HG02973 (cell line): ENCODE results near the gene WFDC1.

Experiments
- ATAC-seq: cut with Tn5 transposase; IDR thresholded peaks from one replicate; pipeline ENCODE4 v1.9.1; 2021; ENCODE audit warnings: moderate library complexity; ENCODE audit not compliant: unreplicated experiment

The WFDC1 gene, protein sequence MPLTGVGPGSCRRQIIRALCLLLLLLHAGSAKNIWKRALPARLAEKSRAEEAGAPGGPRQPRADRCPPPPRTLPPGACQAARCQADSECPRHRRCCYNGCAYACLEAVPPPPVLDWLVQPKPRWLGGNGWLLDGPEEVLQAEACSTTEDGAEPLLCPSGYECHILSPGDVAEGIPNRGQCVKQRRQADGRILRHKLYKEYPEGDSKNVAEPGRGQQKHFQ

DNA sequence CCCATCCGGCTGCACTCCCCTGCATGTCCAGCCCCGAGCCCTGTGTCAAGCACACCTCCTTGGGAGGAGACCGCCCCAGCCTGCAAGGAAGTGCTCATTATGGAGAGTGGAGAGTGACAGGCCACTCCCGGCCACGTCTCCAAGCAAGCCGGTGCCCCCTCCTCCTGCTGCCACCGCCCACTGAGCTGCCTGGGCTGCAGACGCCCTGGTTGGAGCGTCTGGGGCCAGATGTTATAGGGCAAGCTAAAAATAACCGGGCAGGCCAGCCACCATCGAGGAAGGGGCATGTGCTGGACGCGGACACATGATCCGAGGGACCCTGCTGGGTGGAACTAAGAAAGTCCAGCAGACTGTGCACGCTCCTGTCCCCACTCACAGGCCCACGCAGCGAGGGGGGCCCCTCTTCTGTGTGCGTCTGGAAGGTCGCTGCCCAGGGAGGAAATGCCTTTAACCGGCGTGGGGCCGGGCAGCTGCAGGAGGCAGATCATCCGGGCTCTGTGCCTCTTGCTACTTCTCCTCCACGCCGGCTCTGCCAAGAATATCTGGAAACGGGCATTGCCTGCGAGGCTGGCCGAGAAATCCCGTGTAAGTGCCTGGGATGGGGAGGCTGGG lies at the start of gene WFDC1:
Gene WFDC1, plus strand, starts transcription at position 348 of the 612 bp plus-strand sequence. Its CDS starts 94 bp downstream, at position 442.
- no peak for ATAC-seq

DNA sequence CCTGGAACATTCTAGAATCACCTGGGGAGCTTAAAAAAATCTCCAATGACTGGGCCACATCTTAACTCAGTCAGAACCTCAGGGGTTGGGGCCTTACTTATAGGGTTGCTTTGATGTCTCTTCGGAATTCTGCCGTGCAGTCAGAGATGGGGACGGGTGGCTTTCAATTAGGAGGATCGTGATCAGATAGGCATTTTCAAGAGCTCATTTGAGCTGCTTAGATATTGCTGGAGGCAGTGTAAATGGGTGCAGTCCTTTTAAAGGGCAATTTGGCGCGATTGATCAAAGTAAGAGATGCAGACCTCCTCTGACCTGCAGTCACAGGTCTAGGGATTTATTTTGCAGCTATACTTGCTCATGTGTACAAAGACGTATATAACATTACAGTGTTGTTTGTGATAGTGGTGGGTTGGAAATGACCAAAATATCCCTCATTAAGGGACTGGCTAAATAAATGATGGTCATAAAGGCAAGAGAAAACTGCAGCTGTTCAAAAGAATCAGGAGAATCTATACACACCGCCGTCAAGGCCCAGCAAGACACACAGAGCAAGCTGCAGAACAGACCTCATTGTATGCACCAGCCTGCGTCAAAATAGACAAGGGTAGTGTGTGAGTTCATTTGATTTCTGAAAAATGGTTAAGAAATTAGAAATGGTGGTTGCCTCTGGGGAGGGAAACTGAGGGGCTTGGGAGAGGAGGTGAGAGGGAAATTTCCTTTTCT lies 48.6 kb upstream of the WFDC1 start:
- no peak for ATAC-seq

DNA sequence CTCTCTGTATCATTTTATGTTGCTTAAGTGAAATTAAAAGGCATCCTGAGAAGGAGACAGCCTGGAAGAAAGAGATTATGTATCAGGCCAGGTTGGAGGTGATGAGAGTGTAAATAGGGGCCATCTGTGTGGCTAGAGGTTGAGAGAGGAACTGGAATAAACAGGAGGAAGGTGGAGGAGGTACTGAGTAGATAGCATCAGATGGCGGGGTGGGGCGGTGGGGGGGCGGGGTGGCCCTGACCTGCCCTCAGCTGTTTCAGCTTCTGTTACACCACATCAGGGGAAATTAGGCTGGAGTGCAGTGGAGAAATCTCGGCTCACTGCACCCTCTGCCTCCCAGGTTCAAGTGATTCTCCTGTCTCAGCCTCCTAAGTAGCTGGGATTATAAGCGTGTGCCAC lies 48.0 kb upstream of the WFDC1 start:
- no peak for ATAC-seq

DNA sequence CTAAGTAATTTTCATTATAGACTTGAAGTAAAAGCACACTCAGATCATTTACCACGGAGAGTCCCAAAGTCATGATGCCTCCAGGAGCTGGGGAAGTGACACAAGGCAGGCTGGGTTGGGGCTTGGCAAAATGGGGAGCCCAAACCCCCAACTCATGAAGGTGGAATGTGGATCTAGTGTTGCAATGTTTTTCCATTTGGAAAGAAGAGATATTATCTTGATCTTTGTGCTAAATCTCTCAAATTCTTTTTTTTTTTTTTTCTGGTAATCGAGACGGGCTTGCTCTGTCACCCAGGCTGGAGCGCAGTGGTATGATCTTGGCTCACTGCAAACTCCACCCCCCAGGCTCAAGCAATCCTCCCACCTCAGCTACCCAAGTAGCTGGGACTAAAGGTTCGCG lies 47.3 kb upstream of the WFDC1 start:
- ATAC-seq, result no peak

DNA sequence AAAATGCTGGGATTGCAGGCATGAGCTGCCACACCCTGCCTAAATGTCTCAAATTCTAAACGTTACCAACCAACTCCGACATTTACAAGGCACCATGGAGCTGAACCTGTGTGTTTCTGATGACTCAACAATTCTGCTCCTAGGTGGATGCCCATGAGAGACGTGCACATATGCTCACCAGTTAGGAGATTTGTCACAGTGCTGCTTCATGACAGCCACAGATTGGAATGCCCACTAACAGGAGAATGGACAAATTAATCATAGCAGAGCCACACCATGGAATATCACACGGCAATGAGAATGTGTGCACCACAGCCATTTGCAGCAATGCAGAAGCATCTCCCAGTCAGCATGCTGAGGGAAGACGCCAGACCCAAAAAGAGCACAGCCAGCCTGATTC lies 46.8 kb upstream of the WFDC1 start:
- ATAC-seq, result no peak

DNA sequence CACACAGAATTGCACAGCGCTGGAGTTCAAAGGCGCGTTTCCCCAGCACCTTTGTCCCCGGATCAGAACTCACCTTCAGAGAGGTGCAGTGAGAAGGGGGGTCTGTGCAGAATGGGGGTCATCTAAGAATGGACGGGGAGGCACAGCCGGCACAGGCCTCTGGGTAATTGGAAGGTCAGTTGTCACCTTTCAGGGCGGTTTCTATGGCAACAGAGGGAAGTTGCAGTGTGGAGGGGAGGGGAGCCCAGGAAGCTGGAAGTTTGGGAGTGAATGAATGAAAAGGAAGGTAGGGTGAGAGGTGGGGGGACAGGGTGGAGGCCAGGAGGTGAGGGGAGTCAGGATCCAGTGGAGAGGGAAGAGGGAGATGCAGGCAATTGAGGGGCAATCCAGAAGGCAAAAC lies 42.5 kb upstream of the WFDC1 start:
- no peak for ATAC-seq

DNA sequence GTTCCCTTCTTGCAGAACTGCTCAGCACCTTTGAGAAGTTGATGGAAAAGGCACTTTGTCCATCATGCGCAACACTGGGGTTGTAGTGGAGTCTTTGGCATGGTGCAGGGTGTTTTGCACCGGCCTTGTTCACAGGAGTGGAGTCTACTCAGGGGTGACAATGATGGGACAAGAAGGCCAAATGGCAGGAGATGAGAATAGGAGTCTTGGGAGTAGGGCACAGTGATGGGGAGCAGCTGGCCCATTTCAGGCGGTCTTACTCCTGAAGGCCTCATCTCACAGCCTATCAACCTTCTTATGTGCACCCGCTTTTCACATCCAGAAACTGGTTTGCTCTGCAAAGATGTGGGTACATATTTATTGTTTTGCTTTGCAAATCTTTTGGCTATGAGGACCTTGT lies 41.5 kb upstream of the WFDC1 start:
- ATAC-seq, result no peak

DNA sequence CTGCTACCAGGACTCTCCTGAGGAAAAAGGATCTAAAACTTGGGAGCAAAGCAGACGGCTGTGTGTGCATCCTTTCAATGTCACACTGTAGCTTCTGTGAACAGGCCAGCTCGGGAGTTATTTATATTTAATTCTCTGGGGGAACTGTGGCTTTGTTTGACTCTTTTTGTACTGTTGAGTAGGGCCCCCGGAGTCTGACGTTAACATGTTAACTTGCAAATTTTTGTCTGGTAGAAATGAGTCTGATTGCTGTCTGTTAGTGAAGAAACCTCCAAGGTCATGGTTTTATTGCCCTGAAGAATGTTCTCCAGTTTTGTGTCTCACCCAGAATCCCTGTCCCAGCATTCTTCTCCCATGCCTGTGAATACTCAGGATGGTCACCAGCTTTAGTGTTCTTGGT lies 40.6 kb upstream of the WFDC1 start:
- no peak for ATAC-seq

DNA sequence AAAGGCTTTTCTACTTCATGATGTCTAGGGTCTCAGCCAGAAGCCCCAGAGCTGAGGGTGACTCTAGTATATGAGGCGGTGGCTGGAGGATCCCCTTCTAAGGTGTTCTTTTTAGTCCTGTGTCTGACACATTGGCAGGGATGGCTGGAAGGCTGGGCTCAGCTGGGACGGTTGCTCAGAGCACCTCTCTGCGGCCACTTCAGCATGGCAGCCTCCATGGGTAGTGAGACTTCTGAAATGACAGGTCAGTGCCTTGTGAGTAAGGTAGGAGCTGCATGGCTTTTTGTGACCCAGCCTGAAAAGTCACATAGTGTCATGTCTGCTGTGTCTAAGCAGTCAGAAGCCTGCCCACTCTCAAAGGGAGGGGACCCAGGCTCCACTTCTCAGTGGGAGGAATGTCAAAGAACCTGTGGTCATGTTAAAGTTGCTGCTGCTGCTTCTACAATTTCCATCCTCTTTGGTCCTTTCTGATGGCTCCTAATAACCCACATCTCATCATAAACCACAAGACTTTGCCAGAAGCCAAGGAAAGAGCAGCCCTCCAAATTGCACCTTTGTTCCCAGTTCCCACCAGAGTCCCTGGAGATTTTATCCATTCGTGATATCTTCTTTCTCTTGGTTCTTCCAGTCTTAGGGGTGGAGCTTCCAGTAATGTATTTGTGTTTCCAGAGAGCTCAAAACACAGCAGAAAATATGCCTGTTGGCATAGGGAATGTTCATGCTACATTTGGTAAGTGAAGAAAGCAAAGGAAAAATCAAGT lies 39.4 kb upstream of the WFDC1 start:
- ATAC-seq, result no peak

DNA sequence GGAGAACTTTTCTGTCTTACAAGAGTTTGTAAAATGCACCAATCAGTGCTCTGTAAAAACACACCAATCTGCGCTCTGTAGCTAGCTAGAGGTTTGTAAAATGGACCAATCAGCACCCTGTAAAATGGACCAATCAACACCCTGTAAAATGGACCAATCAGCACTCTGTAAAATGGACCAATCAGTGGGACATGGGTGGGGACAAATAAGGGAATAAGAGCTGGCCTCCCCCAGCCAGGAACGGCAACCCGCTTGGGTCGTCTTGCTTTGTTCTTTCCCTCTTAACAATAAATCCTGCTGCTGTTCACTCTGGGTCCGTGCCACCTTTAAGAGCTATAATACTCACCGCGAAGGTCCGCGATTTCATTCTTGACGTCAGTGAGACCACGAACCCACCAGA lies 36.4 kb upstream of the WFDC1 start:
- ATAC-seq, result no peak

DNA sequence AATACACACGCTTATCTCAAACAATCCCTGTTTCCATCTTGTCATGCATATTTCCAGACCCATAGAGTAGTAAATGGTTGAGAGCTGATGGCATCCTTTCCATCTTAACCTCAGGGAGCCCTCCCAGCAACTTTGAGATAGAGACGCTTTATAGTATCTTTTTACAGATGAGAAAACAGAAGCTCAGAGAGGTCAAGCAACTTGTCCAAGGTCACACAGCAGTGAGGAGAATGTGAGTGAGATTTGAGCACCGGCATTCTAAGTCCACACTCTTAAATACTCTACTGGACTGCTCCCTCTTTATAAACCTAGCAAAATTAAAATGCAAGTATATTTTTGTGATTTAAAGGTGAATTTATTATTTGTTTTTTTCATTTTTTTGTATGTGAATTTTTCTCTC lies 35.0 kb upstream of the WFDC1 start:
- ATAC-seq, result no peak

DNA sequence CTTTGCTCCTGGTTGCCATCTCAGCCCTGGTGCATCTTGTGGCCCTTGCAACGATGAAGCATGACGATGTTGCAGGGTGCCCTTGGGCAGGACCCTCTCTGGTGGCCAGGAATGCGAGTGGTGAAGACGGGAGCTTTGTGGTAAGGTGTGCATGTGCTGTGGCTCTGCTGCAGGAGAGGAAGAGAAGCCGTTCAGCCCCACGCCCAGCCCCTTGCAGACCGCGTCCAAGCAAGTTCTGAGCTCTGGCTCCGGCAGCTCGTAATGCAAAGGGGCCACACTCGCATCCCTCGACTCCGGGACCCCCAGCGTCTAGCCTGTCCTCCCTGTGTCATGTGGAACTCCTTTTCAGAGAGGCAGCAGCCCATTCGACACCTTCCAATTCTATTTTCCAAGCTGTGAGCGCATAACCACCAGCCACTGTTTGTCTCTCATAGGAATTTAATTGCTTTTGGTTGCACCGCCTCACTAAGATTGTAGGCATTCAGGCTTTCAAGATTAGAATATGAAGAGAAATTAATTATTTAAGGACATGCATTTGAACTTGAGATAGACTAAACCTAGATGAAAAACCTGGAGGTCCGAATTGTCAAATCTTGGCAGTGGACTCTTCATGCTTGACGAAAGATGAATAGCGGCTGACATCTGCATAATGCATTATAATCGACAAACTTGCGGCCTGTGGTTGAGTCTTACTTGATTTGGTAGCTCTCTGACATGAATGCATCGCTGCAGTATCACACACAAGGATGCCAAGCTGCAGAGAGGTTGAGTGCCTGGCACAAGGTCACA lies 33.7 kb upstream of the WFDC1 start:
- no peak for ATAC-seq

DNA sequence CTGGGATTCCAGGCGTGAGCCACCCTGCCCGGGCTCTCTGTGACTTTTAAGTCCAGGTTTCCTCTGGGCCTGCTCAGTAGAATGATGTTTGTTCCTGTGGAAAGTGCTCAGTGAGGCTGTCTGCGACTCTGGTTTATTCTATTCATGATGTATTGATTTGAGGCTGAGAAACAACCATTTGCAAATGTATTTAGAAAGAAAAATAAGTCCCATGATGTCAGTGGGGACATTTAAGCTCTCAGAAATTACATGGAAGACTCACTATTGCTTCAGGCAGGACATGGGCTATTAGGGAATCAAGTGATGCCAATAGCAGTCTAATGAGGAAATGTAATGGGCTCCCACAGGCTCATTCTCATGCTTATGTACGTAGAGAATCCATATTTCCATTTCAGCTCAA lies 32.6 kb upstream of the WFDC1 start:
- ATAC-seq, result no peak

DNA sequence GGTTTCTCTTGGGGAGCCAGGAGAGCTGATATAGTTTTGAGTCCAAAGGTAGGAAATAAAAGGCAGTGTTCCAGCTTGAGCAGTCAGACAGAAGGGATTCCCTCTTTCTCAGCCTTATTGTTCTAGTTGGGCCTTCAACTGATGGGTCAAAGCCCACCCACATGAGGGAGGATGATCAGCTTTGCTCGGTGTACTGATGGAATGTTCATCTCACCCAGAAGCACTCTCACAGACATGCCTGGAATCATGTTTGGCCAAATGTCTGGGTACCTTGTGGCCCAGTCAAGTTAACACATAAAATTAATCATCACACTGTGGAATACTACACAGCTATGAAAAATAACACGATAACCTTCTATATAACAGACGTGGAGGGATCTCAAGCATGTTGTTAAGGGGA lies 31.7 kb upstream of the WFDC1 start:
- no peak for ATAC-seq

DNA sequence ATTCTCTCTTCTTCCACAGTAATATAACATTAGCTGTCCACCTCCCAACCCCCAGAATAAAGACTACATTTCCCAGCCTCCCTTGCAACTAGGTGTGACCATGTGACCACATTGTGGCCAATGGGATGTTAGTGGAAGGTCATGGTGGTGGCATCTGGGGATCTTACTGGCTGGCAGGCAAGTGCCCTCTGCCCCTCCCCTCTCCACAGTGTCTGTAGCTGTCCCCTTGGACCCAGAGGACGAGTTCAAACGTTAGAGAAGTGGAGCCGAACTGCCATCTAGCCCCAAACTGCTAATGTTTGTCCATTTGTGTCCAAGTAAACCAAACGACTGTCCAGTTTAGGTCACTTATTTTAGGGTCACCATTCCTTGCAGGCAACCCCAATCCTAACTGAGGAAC lies 28.2 kb upstream of the WFDC1 start:
- ATAC-seq, result no peak

DNA sequence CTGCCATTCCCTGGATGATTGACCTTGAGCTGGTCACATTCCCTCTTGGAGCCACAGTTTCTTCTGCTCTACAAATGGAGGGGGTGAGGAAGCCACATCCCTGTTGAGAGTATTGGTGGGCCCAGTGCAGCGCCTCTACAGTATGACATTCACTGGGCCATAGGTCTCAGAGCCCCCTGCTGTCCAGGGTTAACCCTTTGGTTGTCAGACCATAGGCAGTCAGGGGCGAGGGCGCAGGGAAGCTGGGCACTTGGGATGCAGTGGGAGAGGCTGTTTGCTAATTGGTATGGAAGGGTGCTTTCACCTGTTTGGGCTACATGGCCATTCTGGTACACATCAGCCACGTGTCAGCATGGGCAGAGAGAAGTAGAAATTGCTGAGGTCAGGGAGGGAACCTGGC lies 27.3 kb upstream of the WFDC1 start:
- no peak for ATAC-seq

DNA sequence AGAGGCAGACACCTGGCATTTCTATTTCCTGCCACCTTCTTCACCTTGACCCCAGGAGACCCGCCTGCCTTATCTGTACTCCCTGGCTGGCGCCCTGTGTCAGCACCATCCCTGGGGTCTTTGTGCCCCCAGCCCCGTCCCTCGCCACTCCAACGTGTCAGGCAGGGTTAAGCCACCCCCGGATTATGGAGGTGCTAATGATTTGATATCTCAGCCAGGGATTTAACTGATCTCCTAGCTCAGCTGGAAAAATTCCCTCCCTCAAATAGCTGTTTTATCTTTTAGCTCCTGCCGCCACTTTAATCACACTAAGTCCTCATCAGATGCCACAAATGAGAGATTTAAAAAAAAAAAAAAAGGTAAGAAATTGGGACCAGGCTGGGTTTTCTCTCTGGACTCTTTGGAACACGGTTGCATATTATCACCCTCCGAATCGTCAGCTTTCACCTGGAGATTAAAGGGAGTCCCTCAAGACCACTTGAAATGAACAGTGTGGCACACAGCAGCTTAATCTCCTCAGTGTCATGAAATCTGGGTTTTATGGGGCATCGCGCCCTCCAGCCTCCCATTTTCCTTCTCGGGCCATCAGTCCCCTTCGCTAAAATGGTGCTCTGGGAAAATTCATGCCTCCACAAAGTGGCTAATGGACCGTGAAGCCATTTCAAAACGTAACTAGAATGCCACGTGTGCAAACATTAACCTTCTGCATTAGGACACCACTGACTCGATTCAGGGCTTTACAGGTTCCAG lies 26.2 kb upstream of the WFDC1 start:
- no peak for ATAC-seq

DNA sequence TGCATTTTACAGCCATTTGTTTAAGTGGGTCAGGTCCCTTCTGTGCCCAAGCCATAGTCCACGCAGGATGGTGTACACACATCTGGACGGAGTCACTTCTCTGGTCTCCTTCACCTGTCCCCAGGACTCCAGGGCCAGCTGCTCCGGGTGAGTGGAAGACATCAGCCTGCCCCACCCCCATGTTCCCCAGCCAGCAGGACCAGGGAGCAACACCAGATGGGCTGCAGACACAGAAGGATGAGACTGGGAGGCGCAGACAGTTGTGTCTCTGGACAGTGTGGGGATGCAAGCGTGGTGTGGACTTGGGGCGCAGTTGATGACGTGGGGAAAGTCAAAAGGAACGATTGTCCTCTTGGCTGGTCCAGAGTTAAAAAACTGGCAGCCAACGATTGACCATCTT lies 24.6 kb upstream of the WFDC1 start:
- ATAC-seq, result no peak

DNA sequence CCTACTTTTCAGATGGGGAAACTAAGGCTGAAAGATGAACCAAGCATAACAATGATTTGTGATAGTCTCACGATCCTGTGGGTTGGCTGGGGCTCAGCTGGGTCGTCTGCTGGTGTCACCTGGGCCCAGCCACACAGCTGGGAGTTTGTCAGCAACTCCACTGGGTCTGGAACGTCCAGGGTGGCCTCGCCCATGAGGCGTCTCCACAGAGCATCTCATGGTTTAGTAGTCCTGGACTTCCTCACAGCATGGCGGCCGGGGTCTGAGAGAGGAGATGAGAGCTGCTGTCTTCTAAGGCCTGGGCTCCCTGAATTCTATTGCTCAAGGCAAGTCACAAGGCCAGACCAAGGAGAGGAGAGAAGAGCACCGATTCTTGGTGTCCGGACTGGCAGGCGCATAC lies 24.1 kb upstream of the WFDC1 start:
- no peak for ATAC-seq

DNA sequence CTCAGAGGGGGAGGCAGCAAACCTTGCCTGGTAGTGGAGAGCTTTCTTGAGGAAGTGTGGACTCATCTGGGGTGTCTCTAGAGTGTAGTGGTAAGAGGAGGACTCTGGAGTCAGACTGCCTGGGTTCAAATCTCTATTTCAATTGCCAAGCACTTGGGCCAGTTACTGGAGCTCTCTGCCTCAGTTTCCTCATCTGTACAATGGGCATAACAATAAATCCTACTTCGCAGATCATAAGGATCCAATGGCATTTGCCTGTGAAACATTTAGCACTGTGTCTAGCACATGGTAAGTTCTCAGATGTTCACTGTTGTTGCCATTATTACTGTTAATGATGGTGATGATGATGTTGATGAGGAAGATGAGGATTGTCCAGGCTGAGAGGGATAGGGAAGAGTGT lies 23.6 kb upstream of the WFDC1 start:
- ATAC-seq, result no peak
